RWPE1 (cell line): ENCODE results near the gene GPX3.

ENCODE experiments used
- CTCF ChIA-PET: fragments of 350-600 bp; sonication (Branson Sonifier 250); formaldehyde crosslinking; extraction: SDS; loops from one replicate; lab custom pipeline; 2021; lab: Yijun Ruan, JAX
- POLR2A ChIA-PET: fragments of 400-600 bp; formaldehyde crosslinking; extraction: SDS; loops from one replicate; lab custom pipeline; 2020; ENCODE audit warnings: antibody characterized with exemption; ENCODE audit not compliant: low non-redundant PET; lab: Yijun Ruan, JAX
- DNase-seq: peaks from one replicate; pipeline ENCODE4 v3.0.0; 2012; ENCODE audit warnings: low spot score
- H3K27ac ChIP-seq: fragments of 450-650 bp; 2 replicates; pipeline ENCODE4 v1.5.1; 2017
- TF ChIP-seq, protein P1 (sequence below): fragments of 450-650 bp; conservative IDR thresholded peaks from 2 replicates; pipeline ENCODE4 v1.5.1; 2017; ENCODE audit warnings: low read depth, mild to moderate bottlenecking

The GPX3 gene

DNA sequence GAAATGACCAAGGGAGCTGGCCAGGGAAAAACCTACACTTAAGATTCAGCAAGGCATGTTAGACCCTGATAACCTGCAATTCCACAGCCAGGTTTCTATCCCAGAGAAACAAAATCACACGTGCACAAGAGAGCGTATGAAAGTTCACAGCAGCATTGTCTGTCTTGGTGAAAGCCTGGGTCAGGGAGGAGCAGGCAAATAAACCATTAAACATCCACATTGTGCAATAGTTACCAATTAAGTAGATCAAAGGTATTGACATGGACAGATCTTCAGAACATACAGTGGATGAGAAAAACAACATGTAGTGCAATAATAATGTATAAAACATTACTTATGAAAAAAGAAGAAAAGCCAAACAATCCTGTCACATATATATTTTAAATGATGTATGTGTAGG is 15.9 kb upstream of the GPX3 start:
- no peak for DNase-seq
- CTCF ChIA-PET, result interaction anchor here (0.7 to 1.6 kb wide), 2 partner anchors 31 to 312 kb away, joined by 3 read pairs; no protein-coding TSS in a partner anchor
- no peak overlapping the region for H3K27ac ChIP-seq
- TF ChIP-seq, protein P1, sequence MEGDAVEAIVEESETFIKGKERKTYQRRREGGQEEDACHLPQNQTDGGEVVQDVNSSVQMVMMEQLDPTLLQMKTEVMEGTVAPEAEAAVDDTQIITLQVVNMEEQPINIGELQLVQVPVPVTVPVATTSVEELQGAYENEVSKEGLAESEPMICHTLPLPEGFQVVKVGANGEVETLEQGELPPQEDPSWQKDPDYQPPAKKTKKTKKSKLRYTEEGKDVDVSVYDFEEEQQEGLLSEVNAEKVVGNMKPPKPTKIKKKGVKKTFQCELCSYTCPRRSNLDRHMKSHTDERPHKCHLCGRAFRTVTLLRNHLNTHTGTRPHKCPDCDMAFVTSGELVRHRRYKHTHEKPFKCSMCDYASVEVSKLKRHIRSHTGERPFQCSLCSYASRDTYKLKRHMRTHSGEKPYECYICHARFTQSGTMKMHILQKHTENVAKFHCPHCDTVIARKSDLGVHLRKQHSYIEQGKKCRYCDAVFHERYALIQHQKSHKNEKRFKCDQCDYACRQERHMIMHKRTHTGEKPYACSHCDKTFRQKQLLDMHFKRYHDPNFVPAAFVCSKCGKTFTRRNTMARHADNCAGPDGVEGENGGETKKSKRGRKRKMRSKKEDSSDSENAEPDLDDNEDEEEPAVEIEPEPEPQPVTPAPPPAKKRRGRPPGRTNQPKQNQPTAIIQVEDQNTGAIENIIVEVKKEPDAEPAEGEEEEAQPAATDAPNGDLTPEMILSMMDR, result no peak
- POLR2A ChIA-PET, result no interaction called here

DNA sequence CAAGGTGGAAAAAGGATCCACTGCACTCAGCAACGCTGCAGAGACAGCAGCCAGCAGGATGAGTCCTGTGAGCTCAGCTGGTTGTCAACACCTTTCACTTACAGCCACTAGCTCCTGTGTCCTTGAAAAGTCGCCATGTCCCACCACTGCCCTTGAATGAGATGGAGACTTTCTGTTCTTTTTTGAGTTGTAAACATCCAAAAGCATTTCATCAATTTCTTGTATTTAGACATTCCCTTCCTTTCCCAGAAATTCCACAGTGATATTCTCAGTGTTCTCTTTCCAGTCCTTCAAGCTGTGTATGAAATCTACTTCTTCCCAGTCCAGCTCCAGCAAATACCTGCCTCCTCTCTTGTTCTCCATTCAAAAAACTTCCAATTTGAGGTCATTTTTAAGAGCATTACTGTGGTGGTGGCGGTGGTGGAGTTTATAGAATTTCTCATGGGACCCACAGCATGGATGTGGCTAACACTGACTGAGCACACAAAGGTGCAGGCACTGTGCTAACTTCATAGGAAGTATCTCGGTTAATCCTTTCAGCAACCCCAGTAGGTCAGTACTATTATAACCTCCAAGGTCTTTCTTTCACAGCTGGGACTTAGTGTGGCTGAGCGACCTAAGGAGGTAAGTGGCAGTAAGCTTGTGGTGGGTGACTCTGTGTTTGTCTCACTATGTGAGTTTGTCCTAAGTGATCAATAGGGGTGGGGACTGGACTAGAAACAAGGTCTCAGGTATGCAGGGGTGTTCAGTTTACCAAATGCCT is 15.0 kb upstream of the GPX3 start:
- CTCF ChIA-PET, result interaction anchor here (0.7 to 1.6 kb wide), 5 partner anchors 30 to 311 kb away, joined by 3 to 7 read pairs (median 3); no protein-coding TSS in a partner anchor
- no peak for DNase-seq
- POLR2A ChIA-PET, result no interaction called here
- no peak overlapping the region for H3K27ac ChIP-seq
- TF ChIP-seq, protein P1, result no peak

DNA sequence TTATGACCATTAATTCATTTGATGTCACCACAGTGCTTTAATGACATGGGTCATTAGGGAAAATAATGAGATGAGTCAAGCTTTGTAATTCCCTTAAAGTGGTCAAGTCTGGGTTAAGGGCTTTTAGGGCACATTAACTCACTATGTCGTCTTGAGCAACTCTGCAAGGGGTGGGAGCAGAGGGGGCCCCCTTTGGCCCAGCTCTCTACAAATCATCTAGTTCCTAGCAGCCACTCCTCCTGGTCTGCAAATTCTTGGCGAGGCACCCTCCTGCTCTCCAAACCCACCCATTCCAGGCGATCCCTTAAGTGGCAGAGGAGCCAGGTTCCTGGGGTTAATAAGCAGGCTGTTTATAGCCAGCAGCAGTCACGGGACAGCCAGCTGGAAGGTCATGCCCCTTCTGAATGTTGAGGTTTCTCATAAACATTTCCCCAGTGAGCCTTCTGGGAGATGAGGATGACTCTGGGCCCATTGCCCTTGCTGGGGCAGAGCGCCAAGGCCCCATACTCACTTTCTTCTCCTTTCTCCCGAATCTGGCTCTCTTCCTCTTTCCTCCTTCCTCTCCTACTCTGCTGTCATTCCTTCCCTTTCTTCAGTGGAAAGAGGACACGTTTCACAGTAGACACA is 14.3 kb upstream of the GPX3 start:
- DNase-seq, result no peak
- POLR2A ChIA-PET, result no interaction called here

DNA sequence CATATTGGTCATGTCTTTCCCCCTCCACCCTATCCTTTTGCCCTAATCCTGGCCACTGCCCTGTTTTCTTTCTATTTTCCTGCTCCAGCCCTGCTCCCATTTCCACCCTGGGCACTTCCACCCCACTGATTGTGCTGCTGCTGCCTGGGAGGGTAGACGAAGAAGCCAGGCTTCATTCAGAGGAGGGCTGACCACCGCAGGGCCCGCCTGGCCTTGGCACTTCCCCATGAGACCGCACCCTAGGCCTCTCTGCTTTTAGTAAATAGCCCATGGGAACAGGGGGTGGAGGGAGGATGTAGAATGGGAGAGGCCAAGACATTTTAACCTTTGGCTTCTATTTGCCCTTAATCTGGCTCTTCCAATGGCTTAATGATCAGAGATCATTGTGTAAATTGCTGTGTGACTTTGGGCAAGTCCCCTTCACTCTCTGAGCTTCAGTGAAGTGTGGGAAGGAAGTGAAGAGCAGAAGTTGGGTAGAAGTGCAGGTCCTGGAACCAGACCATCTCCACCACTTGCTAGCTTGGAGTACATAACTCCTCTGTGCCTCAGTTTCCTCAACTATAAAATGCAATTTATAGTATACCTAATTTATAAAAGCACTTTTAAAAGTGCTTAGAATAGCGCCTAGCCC is 13.6 kb upstream of the GPX3 start:
- TF ChIP-seq, protein P1, result no peak
- ChIA-PET CTCF (interaction anchor here (1.5 kb wide), 1 partner anchor 158 kb away, joined by 3 read pairs; no protein-coding TSS in a partner anchor), POLR2A (no interaction called here)
- no peak for DNase-seq
- H3K27ac ChIP-seq, result no peak overlapping the region

More for the DNA sequence above, 14.3 kb upstream of the GPX3 start:
- CTCF ChIA-PET, result interaction anchor here (0.7 to 1.5 kb wide), 3 partner anchors 109 to 207 kb away, joined by 3 to 7 read pairs (median 3); no protein-coding TSS in a partner anchor
- TF ChIP-seq, protein P1, result no peak
- H3K27ac ChIP-seq, result no peak overlapping the region

DNA sequence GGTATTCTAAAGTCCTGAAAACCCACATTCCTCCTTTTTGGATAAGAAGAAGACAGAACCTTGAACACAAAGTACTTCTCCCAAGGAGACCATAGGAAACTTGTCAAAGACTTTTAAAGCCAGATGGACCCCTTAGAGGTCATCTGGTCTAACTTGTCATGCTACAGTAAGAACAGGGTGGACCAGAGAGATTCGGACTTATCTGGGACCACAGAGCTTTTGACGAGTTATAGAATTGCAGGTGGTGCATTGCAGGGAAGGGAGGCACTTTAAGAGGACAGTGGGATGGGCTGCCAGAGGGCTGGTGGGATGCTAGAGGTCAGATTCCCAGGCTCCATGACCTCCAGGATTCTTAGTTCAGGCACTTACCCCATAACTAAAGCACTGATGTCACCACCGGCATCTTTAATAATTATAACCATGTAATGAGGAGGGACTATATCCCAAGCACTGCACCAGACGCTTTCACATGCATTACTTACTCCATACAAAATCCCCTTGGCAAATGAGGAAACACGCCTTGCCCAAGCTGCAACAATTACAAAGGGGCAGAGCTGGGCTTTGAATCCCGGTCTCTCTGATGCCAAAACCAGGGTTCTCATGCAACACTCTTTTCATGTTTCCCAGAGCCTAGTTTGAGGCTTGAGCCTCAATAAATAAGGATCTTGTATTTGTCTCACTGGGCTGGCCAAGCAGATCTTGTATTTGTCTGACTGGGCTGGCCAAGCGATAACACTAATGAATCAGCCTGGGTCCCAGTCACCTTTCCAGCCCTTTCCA is 12.8 kb upstream of the GPX3 start:
- H3K27ac ChIP-seq, result no peak overlapping the region
- no peak for DNase-seq
- ChIA-PET CTCF (no interaction called here), POLR2A (no interaction called here)
- TF ChIP-seq, protein P1, result no peak

DNA sequence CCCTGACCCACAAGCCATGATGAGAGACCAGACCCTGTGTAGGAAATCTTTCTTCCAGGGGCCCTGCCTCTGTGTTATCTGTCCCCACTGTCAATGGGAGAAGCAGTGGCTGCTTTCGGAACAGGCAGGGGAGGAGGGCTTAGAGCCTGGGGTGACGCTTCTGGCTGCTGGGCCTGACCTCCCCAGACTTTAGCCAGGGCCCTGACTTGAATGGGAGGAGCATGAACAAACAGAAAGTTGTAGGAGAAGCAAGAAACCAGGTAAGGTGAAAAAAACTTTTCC is 12.2 kb upstream of the GPX3 start:
- no peak for DNase-seq
- H3K27ac ChIP-seq, result no peak overlapping the region
- ChIA-PET CTCF (no interaction called here), POLR2A (no interaction called here)
- TF ChIP-seq, protein P1, result no peak
